ENCODE measurements around the gene WASF2. TPM values are rescaled to one million over a fixed set of nuclear protein-coding genes. Genes with fewer than 3 reads are reported as not detected.

Gene WASF2
- total and polyA plus RNA-seq, 11 donors = 14.2 to 103 (median 47.9) TPM

DNA sequence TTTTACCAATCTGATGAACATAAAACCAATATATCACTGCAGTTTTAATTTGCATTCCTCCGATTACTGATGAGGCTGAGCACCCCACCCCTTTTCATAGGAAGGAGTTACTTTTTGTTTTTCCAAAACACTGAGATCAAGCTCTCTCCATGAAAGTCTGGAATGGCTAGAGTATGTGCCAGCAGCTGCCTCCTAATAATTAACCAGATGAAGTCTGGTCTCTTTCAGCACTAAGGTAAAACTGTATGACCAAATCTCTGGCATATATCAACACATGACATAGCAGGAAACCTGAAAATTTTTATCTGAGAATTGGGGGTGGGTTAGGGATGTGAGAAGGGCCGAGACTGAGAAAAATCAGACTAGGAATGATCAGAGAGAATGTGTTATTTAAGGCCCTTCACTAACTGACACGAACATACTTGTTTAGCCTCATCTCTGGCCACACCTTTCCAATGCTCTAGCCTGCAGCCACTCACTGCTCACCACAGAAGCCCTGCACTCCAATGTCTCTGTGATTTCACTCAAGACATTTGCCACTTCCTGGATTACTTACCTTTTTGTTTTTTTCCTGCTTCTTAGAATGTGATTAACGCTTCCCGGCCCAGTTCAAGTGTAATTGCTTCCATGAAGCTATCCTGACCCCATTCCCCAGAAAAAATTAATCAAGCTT lies 34.7 kb downstream of the WASF2 start:
- Histone ChIP-seq H3K4me1 (peaks cover 4 to 63% (median 42%) of the 10 kb centered on the region in 12 donors), H3K36me3 (peaks cover 0 to 3% (median 0%) of the 10 kb centered on the region in 9 donors), H3K4me3 (no peak overlapping the region), H3K27ac (peak overlapping the region in 3 of 12 donors; percentile 0 to 24 (median 19)), H3K27me3 (no peaks in the 10 kb centered on the region), H3K9me3 (no peaks in the 10 kb centered on the region)
- 41 to 45% (median 43%) methylated on average over 5 of the region's 5 CpGs for WGBS, 4 donors
- DNase-seq = no peak
- TF ChIP-seq POLR2A (IDR thresholded peaks at IDR 0.05) = no peak
- TF ChIP-seq, protein P1, sequence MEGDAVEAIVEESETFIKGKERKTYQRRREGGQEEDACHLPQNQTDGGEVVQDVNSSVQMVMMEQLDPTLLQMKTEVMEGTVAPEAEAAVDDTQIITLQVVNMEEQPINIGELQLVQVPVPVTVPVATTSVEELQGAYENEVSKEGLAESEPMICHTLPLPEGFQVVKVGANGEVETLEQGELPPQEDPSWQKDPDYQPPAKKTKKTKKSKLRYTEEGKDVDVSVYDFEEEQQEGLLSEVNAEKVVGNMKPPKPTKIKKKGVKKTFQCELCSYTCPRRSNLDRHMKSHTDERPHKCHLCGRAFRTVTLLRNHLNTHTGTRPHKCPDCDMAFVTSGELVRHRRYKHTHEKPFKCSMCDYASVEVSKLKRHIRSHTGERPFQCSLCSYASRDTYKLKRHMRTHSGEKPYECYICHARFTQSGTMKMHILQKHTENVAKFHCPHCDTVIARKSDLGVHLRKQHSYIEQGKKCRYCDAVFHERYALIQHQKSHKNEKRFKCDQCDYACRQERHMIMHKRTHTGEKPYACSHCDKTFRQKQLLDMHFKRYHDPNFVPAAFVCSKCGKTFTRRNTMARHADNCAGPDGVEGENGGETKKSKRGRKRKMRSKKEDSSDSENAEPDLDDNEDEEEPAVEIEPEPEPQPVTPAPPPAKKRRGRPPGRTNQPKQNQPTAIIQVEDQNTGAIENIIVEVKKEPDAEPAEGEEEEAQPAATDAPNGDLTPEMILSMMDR (IDR thresholded peaks at IDR 0.05) = no peak
- peak in 1 of 4 donors; percentile 37 for ATAC-seq
- intact Hi-C loops (cut with DNase I) = no loop called here

DNA sequence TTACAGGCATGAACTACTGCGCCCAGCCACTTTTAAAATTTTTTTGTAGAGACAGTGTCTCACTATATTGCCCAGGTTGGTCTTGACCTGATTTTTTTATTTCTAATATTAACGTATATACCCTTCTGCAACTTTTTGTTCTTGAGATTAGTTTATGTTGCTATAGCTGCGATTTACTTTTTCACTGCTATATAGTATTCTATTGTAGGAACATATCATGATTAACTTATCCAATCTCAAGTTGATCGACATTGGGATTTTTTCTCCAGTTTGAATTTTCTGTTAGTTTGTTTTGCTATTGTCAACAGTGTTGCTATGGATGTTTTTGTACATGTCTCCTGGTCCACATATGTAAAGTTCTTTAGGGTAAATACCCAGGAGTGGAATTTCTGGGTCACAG lies 35.4 kb downstream of the WASF2 start:
- no peak for TF ChIP-seq POLR2A (IDR thresholded peaks at IDR 0.05)
- TF ChIP-seq, protein P1 (IDR thresholded peaks at IDR 0.05) = no peak
- Histone ChIP-seq H3K27me3 (no peaks in the 10 kb centered on the region), H3K36me3 (peaks cover 0 to 6% (median 0%) of the 10 kb centered on the region in 9 donors), H3K4me1 (peaks cover 4 to 60% (median 41%) of the 10 kb centered on the region in 12 donors), H3K27ac (no peak overlapping the region), H3K4me3 (no peak overlapping the region), H3K9me3 (no peaks in the 10 kb centered on the region)
- no peak for DNase-seq
- 95 to 98% (median 96%) methylated on average over 4 of the region's 4 CpGs for WGBS, 4 donors
- no peak for ATAC-seq
- intact Hi-C loops (cut with DNase I) = loop anchor here in 1 of 10 donors (5.0 kb wide), 1 partner anchor 33 kb away; no protein-coding TSS in a partner anchor

DNA sequence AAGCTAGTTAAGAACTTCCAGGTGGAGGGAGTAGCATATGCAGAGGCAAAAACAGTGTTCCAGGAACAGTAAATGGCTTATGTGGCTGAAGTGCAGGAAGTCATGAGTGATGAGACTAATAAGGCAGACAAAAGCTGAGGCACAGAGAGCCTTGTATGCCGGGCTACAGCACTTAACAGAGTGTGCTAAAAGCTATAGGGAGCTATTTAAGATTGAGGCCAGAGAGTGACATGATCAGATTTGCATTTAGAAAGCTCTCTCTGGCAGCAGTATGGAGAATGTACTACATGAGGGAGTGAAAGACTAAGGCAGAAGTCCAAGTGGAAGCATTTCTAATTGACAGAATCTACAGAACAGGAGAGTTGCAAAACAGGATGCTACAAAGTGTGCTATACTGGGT lies 38.6 kb downstream of the WASF2 start:
- Histone ChIP-seq H3K9me3 (no peaks in the 10 kb centered on the region), H3K27ac (peak overlapping the region in 2 of 12 donors; percentile 9 to 48), H3K4me3 (no peak overlapping the region), H3K4me1 (peaks cover 4 to 69% (median 49%) of the 10 kb centered on the region in 12 donors), H3K36me3 (peaks cover 0 to 24% (median 7%) of the 10 kb centered on the region in 9 donors), H3K27me3 (no peaks in the 10 kb centered on the region)
- TF ChIP-seq POLR2A (IDR thresholded peaks at IDR 0.05) = no peak
- TF ChIP-seq, protein P1 (IDR thresholded peaks at IDR 0.05) = no peak
- DNase-seq (no peak), ATAC-seq (no peak)
- WGBS, 4 donors = 20 to 35% (median 26%) methylated on average over 1 of the region's 1 CpG
- intact Hi-C loops (cut with DNase I) = loop anchor here in 1 of 10 donors (5.0 kb wide), 1 partner anchor 36 kb away; no protein-coding TSS in a partner anchor

DNA sequence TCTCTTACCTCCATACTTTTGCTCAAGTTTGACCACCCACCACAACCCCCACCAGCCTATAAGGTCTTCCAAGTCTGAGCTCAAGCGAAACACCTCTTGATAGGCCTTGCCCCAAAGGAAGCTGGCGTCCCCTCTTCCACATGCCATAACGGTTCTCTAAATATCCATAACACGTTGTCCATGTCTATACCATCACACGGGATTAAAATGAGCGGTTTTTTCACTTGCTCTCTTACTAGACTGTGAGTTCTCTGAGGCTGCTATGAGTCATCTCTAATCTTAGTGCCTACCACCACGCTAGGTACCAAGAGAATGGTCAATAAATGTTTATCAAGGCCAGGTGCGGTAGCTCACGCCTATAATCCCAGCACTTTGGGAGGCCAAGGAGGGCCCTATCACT lies 41.0 kb downstream of the WASF2 start:
- H3K27me3 ChIP-seq = no peaks in the 10 kb centered on the region
- intact Hi-C loops (cut with DNase I) = no loop called here
- no peak for ATAC-seq
- no peak overlapping the region for H3K4me3 ChIP-seq
- H3K9me3 ChIP-seq = no peaks in the 10 kb centered on the region
- H3K4me1 ChIP-seq = peaks cover 4 to 76% (median 51%) of the 10 kb centered on the region in 12 donors
- TF ChIP-seq, protein P1 (IDR thresholded peaks at IDR 0.05) = no peak
- TF ChIP-seq POLR2A (IDR thresholded peaks at IDR 0.05) = no peak
- no peak for DNase-seq
- H3K27ac ChIP-seq = no peak overlapping the region
- WGBS, 4 donors = 94 to 96% (median 94%) methylated on average over 9 of the region's 9 CpGs
- peaks cover 0 to 32% (median 7%) of the 10 kb centered on the region in 9 donors for H3K36me3 ChIP-seq
